GM19328 (cell line): Measurements from ENCODE around the gene BATF.

ENCODE experiments used
- ATAC-seq: cut with Tn5 transposase; IDR thresholded peaks from one replicate; pipeline ENCODE4 v1.9.1; 2021; ENCODE audit warnings: mild to moderate bottlenecking, moderate library complexity; ENCODE audit not compliant: unreplicated experiment

Gene BATF

GRCh38 chr14:75531660-75532317, 9.5 kb downstream of the BATF start:
- ATAC-seq, result no peak

DNA sequence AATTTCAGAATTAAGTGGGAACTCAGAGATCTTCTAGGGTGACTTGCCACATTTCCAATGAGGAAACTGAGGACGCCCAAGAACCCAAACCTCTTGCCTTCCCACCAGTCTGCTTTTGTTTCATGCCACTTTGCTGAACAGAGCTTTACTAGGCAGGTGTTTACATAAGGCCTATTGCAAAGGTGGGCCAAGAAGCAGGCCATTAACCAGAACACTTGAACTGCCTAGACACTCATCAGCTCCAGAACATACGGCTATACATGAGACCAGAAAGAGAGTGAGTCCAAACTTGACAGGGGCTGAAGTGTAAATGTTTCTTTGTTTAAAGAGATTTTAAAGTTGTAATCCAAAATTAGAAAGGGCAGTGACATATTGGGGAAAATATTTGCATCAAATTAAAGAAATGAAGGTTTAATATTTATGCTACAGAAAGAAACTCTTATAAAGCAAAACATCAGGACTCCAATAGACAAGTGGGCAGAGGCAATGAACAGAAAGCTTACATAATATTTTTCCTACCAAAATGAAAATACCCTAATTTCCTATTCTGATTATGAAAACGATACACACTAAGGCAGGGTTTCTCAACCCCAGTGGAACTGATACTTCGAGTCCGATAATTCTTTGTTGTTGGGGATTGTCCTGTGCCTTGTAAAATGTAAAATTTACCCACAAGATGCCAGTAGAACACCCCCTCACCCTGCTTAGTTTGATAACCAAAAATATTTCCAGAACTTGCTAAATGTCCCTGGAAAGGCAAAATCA, 11.7 kb downstream of the BATF start:
- no peak for ATAC-seq

- ATAC-seq, result no peak
Observed at GRCh38 chr14:75535164-75535898, 13.1 kb downstream of the BATF start.

- no peak for ATAC-seq
Observed at GRCh38 chr14:75537071-75537470, 14.8 kb downstream of the BATF start.

GRCh38 chr14:75539162-75539560, 16.9 kb downstream of the BATF start:
- ATAC-seq, result no peak

DNA sequence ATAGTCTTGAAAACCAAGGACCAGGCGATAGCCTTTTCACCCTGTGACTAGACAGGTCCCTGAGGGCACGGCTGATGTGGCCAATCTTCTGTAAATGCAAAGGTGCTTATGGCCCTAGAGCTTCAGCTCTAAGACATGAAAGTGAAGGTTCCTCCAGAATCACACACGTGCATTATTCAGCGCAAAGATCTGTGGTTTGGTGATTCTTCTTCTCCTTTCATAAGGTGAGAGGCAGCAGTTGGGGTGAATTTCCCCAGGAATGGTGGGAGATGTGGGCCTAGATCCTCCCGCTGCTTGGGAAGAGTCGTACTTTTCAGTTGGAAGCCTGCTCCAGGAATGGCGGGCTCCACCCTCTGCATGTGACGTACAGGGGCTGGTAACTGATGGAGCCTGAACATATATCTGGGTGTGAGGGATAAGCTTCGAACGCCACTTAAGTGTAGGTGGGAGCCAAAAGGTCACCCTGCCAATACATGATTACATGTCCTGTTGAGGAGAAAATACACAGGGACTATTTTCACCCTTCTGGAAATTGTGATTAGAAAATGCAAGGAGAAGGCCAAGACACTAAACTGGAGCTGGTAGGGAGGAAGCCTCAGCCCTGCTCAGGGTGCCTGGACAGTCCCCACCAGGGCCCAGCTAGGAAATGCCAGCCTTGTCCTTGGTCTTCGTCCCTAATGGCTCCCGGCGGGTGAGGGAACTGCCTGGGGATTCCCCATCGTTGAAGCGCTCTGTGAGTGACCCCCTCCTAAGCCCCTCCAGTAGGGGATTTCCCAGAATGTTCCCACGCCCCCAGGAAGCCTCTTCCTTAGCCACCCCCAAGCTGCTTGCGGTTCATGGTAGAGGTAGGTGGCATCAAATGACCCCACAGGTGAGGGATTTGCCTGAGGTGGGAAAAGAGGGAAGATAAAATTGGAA, 17.6 kb downstream of the BATF start:
- peak; percentile 48 for ATAC-seq

- no peak for ATAC-seq
Observed at GRCh38 chr14:75540479-75540851, 18.2 kb downstream of the BATF start.

- ATAC-seq, result peak; percentile 60
Observed at GRCh38 chr14:75542588-75543091, 20.4 kb downstream of the BATF start.

- ATAC-seq, result no peak
Observed at GRCh38 chr14:75543253-75543652, 21.0 kb downstream of the BATF start.

DNA sequence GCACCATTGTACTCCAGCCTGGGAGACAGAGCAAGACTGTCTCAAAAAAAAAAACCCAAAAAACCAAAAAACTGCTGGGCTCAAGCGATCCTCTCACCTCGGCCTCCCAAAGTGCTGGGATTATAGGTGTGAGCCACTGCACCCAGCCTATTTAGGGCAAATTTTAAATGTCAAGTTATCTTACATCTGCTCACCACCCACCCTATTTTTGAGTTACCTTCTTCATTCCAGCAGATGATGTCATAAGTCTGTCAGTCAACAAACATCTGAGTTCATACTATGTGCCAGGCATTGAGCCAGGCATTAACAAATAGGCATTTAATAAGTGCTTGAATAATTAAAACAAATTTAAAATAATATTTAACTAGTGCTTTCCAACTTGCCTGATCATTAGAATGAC, 21.5 kb downstream of the BATF start:
- ATAC-seq, result no peak

DNA sequence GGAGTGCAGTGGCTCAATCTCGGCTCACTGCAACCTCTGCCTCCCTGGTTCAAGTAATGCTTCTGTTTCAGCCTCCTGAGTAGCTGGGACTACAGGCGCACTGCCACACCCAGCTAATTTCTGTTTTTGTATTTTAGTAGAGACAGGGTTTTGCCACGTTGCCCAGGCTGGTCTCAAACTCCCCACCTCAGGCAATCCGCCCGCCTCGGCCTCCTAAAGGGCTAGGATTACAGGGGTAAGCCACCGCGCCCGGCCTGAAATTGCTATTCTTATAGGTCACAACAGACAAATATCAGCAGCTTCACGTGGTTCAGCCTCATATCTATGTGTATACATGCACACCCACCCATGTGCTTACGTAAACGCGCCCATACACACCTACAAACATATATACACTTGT, 23.6 kb downstream of the BATF start:
- ATAC-seq, result no peak

DNA sequence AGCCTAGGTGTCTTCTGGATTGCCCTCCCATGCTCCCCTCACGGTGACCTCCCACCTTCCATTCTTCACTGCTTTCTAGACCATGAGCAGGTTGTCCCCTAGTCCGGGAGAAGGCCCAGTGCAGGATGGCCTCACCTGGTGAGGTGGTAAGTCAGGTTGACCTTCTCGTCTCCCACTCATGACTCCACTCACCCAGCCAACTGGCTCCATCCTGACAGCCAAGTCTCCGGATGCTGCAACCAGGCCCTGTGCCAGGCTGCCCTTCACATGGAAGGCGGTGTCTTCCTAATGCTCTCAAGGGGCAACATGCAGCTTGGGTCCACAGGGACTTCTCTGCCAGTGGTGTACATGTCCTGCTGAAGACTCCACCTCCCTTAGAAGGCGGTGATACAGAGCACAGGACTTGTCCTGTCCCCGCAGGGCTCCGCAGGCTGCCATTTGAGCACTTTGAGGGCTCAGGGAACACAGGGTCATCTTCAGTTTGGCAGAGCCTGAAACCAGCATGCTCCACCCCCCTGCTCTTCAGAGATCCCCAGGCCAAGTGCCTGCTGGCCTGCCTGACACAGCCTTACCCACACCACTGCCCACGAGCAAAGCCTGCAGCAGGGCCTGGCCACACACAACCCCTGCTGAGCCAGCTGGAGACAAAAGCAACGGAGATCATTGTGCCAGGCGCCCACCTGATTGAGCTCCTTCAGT, 25.4 kb downstream of the BATF start:
- ATAC-seq, result no peak

GRCh38 chr14:75548544-75548943, 26.3 kb downstream of the BATF start:
- ATAC-seq, result no peak

DNA sequence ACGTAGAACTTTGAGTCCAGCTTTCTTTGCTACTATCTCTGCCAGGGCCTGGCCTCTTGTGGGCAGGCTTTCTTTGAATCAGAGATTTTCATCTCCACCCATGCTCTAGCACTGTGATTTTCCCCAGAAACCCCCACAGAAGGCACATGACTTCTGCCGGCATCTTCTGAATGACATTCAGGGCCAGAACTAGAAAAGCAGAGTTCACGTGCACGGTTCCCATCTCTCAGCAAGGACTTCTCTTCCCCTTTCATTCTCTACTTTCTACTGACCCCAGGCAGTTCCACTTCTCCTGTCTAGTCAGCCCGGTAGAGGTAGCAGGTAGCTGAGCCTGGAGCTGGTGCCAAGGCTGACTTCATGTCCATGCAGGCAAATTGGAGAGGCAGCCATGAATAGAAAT, 26.9 kb downstream of the BATF start:
- no peak for ATAC-seq

DNA sequence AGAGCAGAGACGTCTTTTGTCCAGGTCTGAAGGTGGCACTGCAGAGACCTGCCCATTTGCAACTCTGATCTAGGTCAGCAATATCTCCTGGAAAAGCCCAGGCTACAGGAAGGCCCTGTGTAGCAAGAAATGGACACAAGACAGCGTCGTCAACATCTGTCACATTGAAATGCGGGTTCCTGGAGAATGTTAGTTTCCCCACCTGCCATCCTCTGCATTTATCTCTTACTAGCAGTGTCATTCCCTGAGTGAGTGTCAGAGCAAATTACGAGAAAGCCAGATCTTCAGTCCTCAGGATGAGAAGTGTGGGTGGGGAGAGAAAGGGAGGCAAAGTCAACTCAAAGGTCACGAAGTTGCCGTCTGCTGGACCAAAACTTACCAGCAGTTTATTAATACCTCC, 28.8 kb downstream of the BATF start:
- ATAC-seq, result no peak

DNA sequence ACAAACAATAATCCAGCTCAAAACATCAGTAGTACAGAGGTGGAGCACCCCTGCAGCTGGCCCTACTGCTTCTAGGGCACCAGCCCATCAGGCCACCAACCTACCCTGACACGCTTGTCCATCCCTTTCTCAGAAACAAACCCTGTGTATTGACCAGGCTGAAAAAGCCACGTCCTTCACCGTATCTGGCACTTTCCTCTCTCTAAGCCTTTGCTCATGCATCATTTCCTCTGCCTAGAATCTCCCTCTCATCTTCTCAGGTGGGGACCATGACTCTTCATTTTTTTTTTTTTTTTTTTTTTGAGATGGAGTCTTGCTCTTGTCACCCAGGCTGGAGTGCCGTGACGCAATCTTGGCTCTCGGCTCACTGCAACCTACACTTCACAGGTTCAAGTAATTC, 30.9 kb downstream of the BATF start:
- ATAC-seq, result no peak

GRCh38 chr14:75553761-75554364, 31.6 kb downstream of the BATF start:
- ATAC-seq, result no peak

GRCh38 chr14:75554482-75554881, 32.2 kb downstream of the BATF start:
- no peak for ATAC-seq

GRCh38 chr14:75558440-75558839, 36.2 kb downstream of the BATF start:
- no peak for ATAC-seq

DNA sequence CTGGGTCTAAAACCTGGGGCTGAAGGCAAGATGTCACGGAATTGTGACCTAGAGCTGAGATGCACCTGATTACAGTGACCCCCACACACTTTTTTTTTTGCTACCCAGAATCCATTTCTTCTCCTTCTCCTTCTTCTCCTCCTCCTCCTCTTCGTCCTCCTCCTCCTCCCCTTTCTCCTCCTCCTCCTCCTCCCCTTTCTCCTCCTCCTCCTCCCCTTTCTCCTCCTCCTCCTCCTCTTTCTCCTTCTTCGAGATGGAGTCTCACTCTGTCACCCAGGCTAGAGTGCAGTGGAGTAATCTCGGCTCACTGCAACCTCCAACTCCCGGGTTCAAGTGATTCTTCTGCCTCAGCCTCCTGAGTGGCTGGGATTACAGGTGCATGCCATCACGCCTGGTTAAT, 36.8 kb downstream of the BATF start:
- no peak for ATAC-seq
